ENCODE results near the gene BMPR1A. TPM values are rescaled to one million over a fixed set of nuclear protein-coding genes. Genes with fewer than 3 reads are reported as not detected.
A peak's percentile ranks its signal among the peaks of the same experiment; 100 is the strongest.

Gene BMPR1A
- 63.3 and 84.7 TPM in 2 replicates for total RNA-seq (ENCODE audit: low replicate concordance)
- long read RNA-seq, full-length matches to known transcripts: 5 of 29 reads
- long read RNA-seq, partial matches to known transcripts: 20 of 29 reads
- long read RNA-seq, other reads (novel, unspliced or antisense): 4 of 29 reads

GRCh38 chr10:86756511-86757112 is at the start of gene BMPR1A:
Gene BMPR1A, plus strand, starts transcription at chr10:86756619. Its CDS starts 119,400 bp downstream, at chr10:86876019.
- H3K9me3 Mint-ChIP-seq: peaks cover 4% of the 10 kb centered on the region
- TF ChIP-seq, protein P1, sequence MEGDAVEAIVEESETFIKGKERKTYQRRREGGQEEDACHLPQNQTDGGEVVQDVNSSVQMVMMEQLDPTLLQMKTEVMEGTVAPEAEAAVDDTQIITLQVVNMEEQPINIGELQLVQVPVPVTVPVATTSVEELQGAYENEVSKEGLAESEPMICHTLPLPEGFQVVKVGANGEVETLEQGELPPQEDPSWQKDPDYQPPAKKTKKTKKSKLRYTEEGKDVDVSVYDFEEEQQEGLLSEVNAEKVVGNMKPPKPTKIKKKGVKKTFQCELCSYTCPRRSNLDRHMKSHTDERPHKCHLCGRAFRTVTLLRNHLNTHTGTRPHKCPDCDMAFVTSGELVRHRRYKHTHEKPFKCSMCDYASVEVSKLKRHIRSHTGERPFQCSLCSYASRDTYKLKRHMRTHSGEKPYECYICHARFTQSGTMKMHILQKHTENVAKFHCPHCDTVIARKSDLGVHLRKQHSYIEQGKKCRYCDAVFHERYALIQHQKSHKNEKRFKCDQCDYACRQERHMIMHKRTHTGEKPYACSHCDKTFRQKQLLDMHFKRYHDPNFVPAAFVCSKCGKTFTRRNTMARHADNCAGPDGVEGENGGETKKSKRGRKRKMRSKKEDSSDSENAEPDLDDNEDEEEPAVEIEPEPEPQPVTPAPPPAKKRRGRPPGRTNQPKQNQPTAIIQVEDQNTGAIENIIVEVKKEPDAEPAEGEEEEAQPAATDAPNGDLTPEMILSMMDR (conservative IDR thresholded peaks at IDR 0.05): no peak

GRCh38 chr10:86706977-86707376 is 49.4 kb upstream of the BMPR1A start:
- DNase-seq (ENCODE audit: extremely low spot score, unreplicated experiment): no peak
- Mint-ChIP-seq H3K27ac (no peak overlapping the region), H3K9me3 (no peaks in the 10 kb centered on the region), H3K27me3 (no peaks in the 10 kb centered on the region), H3K4me3 (no peak overlapping the region), H3K4me1 (ENCODE audit: unreplicated experiment) (peaks cover 7% of the 10 kb centered on the region), H3K36me3 (no peaks in the 10 kb centered on the region)
- TF ChIP-seq, protein P1 (conservative IDR thresholded peaks at IDR 0.05): no peak

More at GRCh38 chr10:86756511-86757112, at the start of gene BMPR1A:
- H3K27ac Mint-ChIP-seq: peak within 1 kb of the TSS; percentile 95
- peaks cover 56% of the 10 kb centered on the region for H3K4me1 Mint-ChIP-seq (ENCODE audit: unreplicated experiment)
- peak; percentile 74 for DNase-seq (ENCODE audit: extremely low spot score, unreplicated experiment)
- peaks cover 11% of the 10 kb centered on the region for H3K36me3 Mint-ChIP-seq
- H3K27me3 Mint-ChIP-seq: no peaks in the 10 kb centered on the region
- H3K4me3 Mint-ChIP-seq: peak within 1 kb of the TSS; percentile 98

GRCh38 chr10:86707505-86707904 is 48.9 kb upstream of the BMPR1A start:
- H3K9me3 Mint-ChIP-seq: no peaks in the 10 kb centered on the region
- no peaks in the 10 kb centered on the region for H3K36me3 Mint-ChIP-seq
- H3K27ac Mint-ChIP-seq: no peak overlapping the region
- H3K4me3 Mint-ChIP-seq: no peak overlapping the region
- DNase-seq (ENCODE audit: extremely low spot score, unreplicated experiment): no peak
- no peaks in the 10 kb centered on the region for H3K27me3 Mint-ChIP-seq
- TF ChIP-seq, protein P1 (conservative IDR thresholded peaks at IDR 0.05): no peak
- H3K4me1 Mint-ChIP-seq (ENCODE audit: unreplicated experiment): peaks cover 11% of the 10 kb centered on the region

- H3K4me3 Mint-ChIP-seq: no peak overlapping the region
These were observed 48.2 kb upstream of the BMPR1A start for GRCh38 chr10:86708068-86708782.

DNA sequence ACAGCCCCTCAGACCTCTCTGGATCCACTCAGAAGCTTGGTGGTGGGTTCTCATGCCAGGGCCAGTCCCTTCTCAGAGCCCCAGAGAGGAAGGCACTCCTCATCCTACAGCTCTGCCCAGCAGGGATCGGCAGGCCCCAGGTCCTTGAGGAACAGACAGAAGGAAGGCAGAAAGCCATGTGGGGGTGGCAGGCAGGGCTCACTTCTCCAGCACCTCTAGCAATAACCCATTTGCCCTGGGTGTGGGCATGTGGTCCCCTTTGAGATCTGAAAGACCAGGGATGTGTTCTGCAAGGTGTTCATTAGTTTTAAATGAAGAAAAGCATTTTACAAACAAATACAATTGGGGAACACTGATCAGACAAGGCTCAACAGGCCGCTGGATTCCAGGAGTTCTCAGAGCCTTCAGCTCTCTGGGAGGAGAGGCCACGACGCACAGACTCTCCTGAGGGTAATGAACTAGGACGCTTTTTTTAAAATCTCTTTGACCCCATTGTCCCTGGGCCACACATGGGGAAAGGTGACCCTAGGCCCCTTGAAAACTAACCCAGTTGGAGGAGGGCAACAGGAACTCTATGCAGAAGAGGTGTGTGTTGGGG is 47.5 kb upstream of the BMPR1A start:
- no peaks in the 10 kb centered on the region for H3K27me3 Mint-ChIP-seq
- H3K9me3 Mint-ChIP-seq: no peaks in the 10 kb centered on the region
- H3K4me3 Mint-ChIP-seq: peak overlapping the region; percentile 34
- TF ChIP-seq, protein P1 (conservative IDR thresholded peaks at IDR 0.05): no peak
- H3K36me3 Mint-ChIP-seq: no peaks in the 10 kb centered on the region
- peaks cover 16% of the 10 kb centered on the region for H3K4me1 Mint-ChIP-seq (ENCODE audit: unreplicated experiment)
- DNase-seq (ENCODE audit: extremely low spot score, unreplicated experiment): no peak
- no peak overlapping the region for H3K27ac Mint-ChIP-seq

More at GRCh38 chr10:86708068-86708782, 48.2 kb upstream of the BMPR1A start:
- peaks cover 11% of the 10 kb centered on the region for H3K4me1 Mint-ChIP-seq (ENCODE audit: unreplicated experiment)
- no peak overlapping the region for H3K27ac Mint-ChIP-seq
- no peaks in the 10 kb centered on the region for H3K36me3 Mint-ChIP-seq
- TF ChIP-seq, protein P1 (conservative IDR thresholded peaks at IDR 0.05): no peak
- H3K27me3 Mint-ChIP-seq: no peaks in the 10 kb centered on the region
- no peak for DNase-seq (ENCODE audit: extremely low spot score, unreplicated experiment)
- H3K9me3 Mint-ChIP-seq: no peaks in the 10 kb centered on the region
